ENCODE results near the gene NCK2. TPM values are rescaled to one million over a fixed set of nuclear protein-coding genes. Genes with fewer than 3 reads are reported as not detected.

Gene NCK2
- total RNA-seq, 1 experiment from 2014 or later, result 75.4 TPM

DNA sequence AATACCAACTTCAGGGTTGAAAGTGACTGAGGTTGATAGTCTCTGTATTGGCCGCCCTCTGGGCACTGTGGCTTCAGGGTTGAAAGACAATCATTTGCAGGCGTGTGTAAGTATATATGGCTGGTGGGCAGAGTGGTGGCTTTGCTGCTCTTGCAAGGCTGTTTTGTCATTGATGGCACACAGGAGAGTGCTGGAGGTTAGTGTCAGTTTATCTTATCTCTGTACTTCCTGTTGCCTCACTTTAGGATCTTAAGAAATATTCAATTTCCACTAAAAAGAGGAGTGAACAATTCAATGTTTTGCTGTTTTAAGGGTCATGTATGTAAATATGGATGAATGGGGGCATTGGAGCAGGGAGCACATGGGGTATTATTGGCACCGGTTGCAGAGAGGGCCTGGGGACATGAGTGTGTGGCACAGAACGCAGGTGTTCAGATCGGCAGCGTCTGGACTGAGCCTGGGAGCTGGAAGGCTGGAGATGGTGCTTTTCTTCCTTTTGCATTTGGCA is 51.5 kb downstream of the NCK2 start:
- Mint-ChIP-seq H3K9me3 (peaks cover 5% of the 10 kb centered on the region; the same call in 1 of the 2 replicates), H3K4me1 (peaks cover 69% of the 10 kb centered on the region)

More for the DNA sequence above, 51.5 kb downstream of the NCK2 start:
- H3K4me3 Mint-ChIP-seq, result peak overlapping the region; percentile 41; the same call in 1 of the 2 replicates
- POLR2A ChIA-PET, result no interaction called here
- H3K27me3 Mint-ChIP-seq (ENCODE audit: low read depth), result no peaks in the 10 kb centered on the region
- TF ChIP-seq ZNF416 (CRISPR knock-in tag; IDR thresholded peaks at IDR 0.05), result no peak
- no peak for TF ChIP-seq NR1H2 (CRISPR knock-in tag; IDR thresholded peaks at IDR 0.05)
- TF ChIP-seq, protein P1, sequence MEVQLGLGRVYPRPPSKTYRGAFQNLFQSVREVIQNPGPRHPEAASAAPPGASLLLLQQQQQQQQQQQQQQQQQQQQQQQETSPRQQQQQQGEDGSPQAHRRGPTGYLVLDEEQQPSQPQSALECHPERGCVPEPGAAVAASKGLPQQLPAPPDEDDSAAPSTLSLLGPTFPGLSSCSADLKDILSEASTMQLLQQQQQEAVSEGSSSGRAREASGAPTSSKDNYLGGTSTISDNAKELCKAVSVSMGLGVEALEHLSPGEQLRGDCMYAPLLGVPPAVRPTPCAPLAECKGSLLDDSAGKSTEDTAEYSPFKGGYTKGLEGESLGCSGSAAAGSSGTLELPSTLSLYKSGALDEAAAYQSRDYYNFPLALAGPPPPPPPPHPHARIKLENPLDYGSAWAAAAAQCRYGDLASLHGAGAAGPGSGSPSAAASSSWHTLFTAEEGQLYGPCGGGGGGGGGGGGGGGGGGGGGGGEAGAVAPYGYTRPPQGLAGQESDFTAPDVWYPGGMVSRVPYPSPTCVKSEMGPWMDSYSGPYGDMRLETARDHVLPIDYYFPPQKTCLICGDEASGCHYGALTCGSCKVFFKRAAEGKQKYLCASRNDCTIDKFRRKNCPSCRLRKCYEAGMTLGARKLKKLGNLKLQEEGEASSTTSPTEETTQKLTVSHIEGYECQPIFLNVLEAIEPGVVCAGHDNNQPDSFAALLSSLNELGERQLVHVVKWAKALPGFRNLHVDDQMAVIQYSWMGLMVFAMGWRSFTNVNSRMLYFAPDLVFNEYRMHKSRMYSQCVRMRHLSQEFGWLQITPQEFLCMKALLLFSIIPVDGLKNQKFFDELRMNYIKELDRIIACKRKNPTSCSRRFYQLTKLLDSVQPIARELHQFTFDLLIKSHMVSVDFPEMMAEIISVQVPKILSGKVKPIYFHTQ (CRISPR knock-in tag; IDR thresholded peaks at IDR 0.05), result no peak
- TF ChIP-seq, protein P2, sequence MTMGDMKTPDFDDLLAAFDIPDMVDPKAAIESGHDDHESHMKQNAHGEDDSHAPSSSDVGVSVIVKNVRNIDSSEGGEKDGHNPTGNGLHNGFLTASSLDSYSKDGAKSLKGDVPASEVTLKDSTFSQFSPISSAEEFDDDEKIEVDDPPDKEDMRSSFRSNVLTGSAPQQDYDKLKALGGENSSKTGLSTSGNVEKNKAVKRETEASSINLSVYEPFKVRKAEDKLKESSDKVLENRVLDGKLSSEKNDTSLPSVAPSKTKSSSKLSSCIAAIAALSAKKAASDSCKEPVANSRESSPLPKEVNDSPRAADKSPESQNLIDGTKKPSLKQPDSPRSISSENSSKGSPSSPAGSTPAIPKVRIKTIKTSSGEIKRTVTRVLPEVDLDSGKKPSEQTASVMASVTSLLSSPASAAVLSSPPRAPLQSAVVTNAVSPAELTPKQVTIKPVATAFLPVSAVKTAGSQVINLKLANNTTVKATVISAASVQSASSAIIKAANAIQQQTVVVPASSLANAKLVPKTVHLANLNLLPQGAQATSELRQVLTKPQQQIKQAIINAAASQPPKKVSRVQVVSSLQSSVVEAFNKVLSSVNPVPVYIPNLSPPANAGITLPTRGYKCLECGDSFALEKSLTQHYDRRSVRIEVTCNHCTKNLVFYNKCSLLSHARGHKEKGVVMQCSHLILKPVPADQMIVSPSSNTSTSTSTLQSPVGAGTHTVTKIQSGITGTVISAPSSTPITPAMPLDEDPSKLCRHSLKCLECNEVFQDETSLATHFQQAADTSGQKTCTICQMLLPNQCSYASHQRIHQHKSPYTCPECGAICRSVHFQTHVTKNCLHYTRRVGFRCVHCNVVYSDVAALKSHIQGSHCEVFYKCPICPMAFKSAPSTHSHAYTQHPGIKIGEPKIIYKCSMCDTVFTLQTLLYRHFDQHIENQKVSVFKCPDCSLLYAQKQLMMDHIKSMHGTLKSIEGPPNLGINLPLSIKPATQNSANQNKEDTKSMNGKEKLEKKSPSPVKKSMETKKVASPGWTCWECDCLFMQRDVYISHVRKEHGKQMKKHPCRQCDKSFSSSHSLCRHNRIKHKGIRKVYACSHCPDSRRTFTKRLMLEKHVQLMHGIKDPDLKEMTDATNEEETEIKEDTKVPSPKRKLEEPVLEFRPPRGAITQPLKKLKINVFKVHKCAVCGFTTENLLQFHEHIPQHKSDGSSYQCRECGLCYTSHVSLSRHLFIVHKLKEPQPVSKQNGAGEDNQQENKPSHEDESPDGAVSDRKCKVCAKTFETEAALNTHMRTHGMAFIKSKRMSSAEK (CRISPR knock-in tag; IDR thresholded peaks at IDR 0.05; ENCODE audit: borderline replicate concordance), result no peak
- TF ChIP-seq, protein P3, sequence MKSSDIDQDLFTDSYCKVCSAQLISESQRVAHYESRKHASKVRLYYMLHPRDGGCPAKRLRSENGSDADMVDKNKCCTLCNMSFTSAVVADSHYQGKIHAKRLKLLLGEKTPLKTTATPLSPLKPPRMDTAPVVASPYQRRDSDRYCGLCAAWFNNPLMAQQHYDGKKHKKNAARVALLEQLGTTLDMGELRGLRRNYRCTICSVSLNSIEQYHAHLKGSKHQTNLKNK (CRISPR knock-in tag; IDR thresholded peaks at IDR 0.05), result no peak
- no peak for TF ChIP-seq ZNF671 (CRISPR knock-in tag; IDR thresholded peaks at IDR 0.05)
- no peak for TF ChIP-seq HMGA2 (CRISPR knock-in tag; IDR thresholded peaks at IDR 0.05)
- no peak for TF ChIP-seq KAT7 (CRISPR knock-in tag; IDR thresholded peaks at IDR 0.05; ENCODE audit: borderline replicate concordance)
- TF ChIP-seq, protein P4, sequence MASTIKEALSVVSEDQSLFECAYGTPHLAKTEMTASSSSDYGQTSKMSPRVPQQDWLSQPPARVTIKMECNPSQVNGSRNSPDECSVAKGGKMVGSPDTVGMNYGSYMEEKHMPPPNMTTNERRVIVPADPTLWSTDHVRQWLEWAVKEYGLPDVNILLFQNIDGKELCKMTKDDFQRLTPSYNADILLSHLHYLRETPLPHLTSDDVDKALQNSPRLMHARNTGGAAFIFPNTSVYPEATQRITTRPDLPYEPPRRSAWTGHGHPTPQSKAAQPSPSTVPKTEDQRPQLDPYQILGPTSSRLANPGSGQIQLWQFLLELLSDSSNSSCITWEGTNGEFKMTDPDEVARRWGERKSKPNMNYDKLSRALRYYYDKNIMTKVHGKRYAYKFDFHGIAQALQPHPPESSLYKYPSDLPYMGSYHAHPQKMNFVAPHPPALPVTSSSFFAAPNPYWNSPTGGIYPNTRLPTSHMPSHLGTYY (CRISPR knock-in tag; IDR thresholded peaks at IDR 0.05), result no peak
- TF ChIP-seq, protein P5, sequence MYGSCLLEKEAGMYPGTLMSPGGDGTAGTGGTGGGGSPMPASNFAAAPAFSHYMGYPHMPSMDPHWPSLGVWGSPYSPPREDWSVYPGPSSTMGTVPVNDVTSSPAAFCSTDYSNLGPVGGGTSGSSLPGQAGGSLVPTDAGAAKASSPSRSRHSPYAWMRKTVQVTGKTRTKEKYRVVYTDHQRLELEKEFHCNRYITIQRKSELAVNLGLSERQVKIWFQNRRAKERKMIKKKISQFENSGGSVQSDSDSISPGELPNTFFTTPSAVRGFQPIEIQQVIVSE (CRISPR knock-in tag; IDR thresholded peaks at IDR 0.05; ENCODE audit: borderline replicate concordance), result no peak
- TF ChIP-seq, protein P6, sequence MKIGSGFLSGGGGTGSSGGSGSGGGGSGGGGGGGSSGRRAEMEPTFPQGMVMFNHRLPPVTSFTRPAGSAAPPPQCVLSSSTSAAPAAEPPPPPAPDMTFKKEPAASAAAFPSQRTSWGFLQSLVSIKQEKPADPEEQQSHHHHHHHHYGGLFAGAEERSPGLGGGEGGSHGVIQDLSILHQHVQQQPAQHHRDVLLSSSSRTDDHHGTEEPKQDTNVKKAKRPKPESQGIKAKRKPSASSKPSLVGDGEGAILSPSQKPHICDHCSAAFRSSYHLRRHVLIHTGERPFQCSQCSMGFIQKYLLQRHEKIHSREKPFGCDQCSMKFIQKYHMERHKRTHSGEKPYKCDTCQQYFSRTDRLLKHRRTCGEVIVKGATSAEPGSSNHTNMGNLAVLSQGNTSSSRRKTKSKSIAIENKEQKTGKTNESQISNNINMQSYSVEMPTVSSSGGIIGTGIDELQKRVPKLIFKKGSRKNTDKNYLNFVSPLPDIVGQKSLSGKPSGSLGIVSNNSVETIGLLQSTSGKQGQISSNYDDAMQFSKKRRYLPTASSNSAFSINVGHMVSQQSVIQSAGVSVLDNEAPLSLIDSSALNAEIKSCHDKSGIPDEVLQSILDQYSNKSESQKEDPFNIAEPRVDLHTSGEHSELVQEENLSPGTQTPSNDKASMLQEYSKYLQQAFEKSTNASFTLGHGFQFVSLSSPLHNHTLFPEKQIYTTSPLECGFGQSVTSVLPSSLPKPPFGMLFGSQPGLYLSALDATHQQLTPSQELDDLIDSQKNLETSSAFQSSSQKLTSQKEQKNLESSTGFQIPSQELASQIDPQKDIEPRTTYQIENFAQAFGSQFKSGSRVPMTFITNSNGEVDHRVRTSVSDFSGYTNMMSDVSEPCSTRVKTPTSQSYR (CRISPR knock-in tag; IDR thresholded peaks at IDR 0.05), result no peak
- no peak for TF ChIP-seq ZNF263 (CRISPR knock-in tag; IDR thresholded peaks at IDR 0.05; ENCODE audit: low read depth)
- TF ChIP-seq, protein P7, sequence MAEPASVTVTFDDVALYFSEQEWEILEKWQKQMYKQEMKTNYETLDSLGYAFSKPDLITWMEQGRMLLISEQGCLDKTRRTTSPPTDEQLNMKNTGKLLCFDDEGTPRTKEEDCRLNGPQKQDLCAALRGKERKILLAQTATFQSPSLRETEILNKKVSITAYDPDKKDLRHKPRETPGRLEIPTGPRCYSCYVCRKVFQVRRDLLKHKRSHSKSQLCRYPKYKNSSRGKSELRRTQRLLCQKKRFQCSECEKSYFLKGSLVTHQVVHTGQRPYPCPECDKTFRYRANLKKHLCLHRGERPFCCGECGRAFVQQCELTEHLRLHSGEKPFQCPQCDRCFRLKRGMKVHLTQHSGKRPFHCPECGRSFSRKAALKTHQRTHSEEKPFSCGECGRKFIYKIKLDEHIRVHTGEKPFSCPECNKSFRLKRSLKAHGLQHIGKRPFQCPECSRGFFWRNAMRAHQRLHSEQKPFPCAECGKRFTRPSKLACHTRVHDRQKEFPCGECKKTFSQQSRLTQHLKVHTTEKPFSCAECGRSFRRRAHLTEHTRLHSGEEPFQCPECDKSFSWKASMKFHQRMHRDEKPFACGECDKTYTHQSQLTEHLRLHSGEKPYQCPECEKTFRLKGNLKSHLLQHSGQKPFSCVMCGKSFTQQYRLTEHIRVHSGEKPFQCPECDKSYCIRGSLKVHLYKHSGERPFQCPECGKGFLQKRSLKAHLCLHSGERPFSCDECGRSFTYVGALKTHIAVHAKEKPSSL (CRISPR knock-in tag; conservative IDR thresholded peaks at IDR 0.05), result no peak
- no peak for TF ChIP-seq ELF4 (CRISPR knock-in tag; IDR thresholded peaks at IDR 0.05; ENCODE audit: low read depth)
- TF ChIP-seq FOXP1 (CRISPR knock-in tag; IDR thresholded peaks at IDR 0.05; ENCODE audit: borderline replicate concordance), result no peak
- TF ChIP-seq, protein P8, sequence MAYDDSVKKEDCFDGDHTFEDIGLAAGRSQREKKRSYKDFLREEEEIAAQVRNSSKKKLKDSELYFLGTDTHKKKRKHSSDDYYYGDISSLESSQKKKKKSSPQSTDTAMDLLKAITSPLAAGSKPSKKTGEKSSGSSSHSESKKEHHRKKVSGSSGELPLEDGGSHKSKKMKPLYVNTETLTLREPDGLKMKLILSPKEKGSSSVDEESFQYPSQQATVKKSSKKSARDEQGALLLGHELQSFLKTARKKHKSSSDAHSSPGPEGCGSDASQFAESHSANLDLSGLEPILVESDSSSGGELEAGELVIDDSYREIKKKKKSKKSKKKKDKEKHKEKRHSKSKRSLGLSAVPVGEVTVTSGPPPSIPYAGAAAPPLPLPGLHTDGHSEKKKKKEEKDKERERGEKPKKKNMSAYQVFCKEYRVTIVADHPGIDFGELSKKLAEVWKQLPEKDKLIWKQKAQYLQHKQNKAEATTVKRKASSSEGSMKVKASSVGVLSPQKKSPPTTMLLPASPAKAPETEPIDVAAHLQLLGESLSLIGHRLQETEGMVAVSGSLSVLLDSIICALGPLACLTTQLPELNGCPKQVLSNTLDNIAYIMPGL (CRISPR knock-in tag; IDR thresholded peaks at IDR 0.05), result no peak
- DNase-seq (ENCODE audit: low spot score) (no peak), ATAC-seq (peak; percentile 12; the same call in 1 of the 2 replicates)
- CTCF ChIA-PET, result no interaction called here
- H3K27ac Mint-ChIP-seq, result peak overlapping the region; percentile 71
- no peaks in the 10 kb centered on the region for H3K36me3 Mint-ChIP-seq

All from WTC11 (cell line).